ENCODE data around the gene TPRG1. TPM values are rescaled to one million over a fixed set of nuclear protein-coding genes. Genes with fewer than 3 reads are reported as not detected.

The TPRG1 gene
- total and polyA plus RNA-seq, 8 donors = 0.12 to 4.4 (median 1.2) TPM; not detected in 1

- Histone ChIP-seq H3K4me3 (no peak overlapping the region), H3K4me1 (no peaks in the 10 kb centered on the region), H3K27me3 (no peaks in the 10 kb centered on the region), H3K36me3 (no peaks in the 10 kb centered on the region), H3K9me3 (no peaks in the 10 kb centered on the region), H3K27ac (no peak overlapping the region)
- no peak for DNase-seq
- 92 to 95% methylated on average over 1 of the region's 1 CpG for WGBS, 2 donors
- no peak for ATAC-seq
- intact Hi-C loops (cut with DNase I) = no loop called here
- FAIRE-seq = no peak
- no peak for TF ChIP-seq CTCF (IDR thresholded peaks at IDR 0.05)
Observed at GRCh38 chr3:189168711-189169110, 3.1 kb upstream of the TPRG1 start.

- Histone ChIP-seq H3K27me3 (no peaks in the 10 kb centered on the region), H3K36me3 (no peaks in the 10 kb centered on the region), H3K4me1 (no peaks in the 10 kb centered on the region), H3K9me3 (no peaks in the 10 kb centered on the region), H3K4me3 (no peak overlapping the region), H3K27ac (no peak overlapping the region)
- FAIRE-seq (no peak), DNase-seq (no peak), ATAC-seq (no peak)
- 90 to 91% methylated on average over 6 of the region's 6 CpGs for WGBS, 2 donors
- intact Hi-C loops (cut with DNase I) = no loop called here
- no peak for TF ChIP-seq CTCF (IDR thresholded peaks at IDR 0.05)
Observed at GRCh38 chr3:189169728-189170127, 2.0 kb upstream of the TPRG1 start.

- H3K27ac ChIP-seq = no peak overlapping the region
- H3K36me3 ChIP-seq = no peaks in the 10 kb centered on the region
- 28 to 34% methylated on average over 7 of the region's 7 CpGs for WGBS, 2 donors
- no peaks in the 10 kb centered on the region for H3K27me3 ChIP-seq
- H3K9me3 ChIP-seq = no peaks in the 10 kb centered on the region
- H3K4me1 ChIP-seq = no peaks in the 10 kb centered on the region
- no peak overlapping the region for H3K4me3 ChIP-seq
- DNase-seq = no peak
- no peak for TF ChIP-seq CTCF (IDR thresholded peaks at IDR 0.05)
- no peak for FAIRE-seq
- intact Hi-C loops (cut with DNase I) = no loop called here
- peak in 1 of 4 donors; percentile 17 for ATAC-seq
Observed at GRCh38 chr3:189170559-189170958, 1.2 kb upstream of the TPRG1 start.

GRCh38 chr3:189172668-189173419 lies 1.1 kb downstream of the TPRG1 start:
- Histone ChIP-seq H3K27me3 (no peaks in the 10 kb centered on the region), H3K4me3 (no peak overlapping the region), H3K27ac (no peak overlapping the region), H3K36me3 (no peaks in the 10 kb centered on the region), H3K9me3 (no peaks in the 10 kb centered on the region), H3K4me1 (no peaks in the 10 kb centered on the region)
- WGBS, 2 donors = 82 to 88% methylated on average over 8 of the region's 8 CpGs
- intact Hi-C loops (cut with DNase I) = no loop called here
- no peak for DNase-seq
- FAIRE-seq = no peak
- ATAC-seq = no peak
- TF ChIP-seq CTCF (IDR thresholded peaks at IDR 0.05) = no peak

GRCh38 chr3:189184566-189184965 lies 12.8 kb downstream of the TPRG1 start:
- Histone ChIP-seq H3K27me3 (no peaks in the 10 kb centered on the region), H3K9me3 (no peaks in the 10 kb centered on the region), H3K36me3 (no peaks in the 10 kb centered on the region), H3K27ac (no peak overlapping the region), H3K4me1 (peaks cover 10 to 18% (median 14%) of the 10 kb centered on the region in 3 donors), H3K4me3 (no peak overlapping the region)
- ATAC-seq (no peak), DNase-seq (no peak), FAIRE-seq (no peak)
- no peak for TF ChIP-seq CTCF (IDR thresholded peaks at IDR 0.05)
- WGBS, 2 donors = 90 to 91% methylated on average over 7 of the region's 7 CpGs
- intact Hi-C loops (cut with DNase I) = no loop called here

Measured in pancreas (tissue), 10 donors.